Endodermal cell (in vitro differentiated cells): ENCODE results near the gene IPPK. TPM values are rescaled to one million over a fixed set of nuclear protein-coding genes. Genes with fewer than 3 reads are reported as not detected.

Experiments used
- DNase-seq: peaks from one replicate; pipeline ENCODE4 v3.0.0-alpha.2; 2017
- H3K27ac ChIP-seq: 2 replicates; pipeline ENCODE4 v1.5.1; 2013; ENCODE audit warnings: mild to moderate bottlenecking, low read depth, low read length, moderate library complexity
- H3K27me3 ChIP-seq: 2 replicates; pipeline ENCODE4 v1.6.1; 2013; ENCODE audit warnings: mild to moderate bottlenecking, low read length, moderate library complexity; ENCODE audit not compliant: insufficient read depth, control insufficient read depth, poor library complexity, severe bottlenecking
- H3K36me3 ChIP-seq: 2 replicates; pipeline ENCODE4 v1.7.0; 2013; ENCODE audit warnings: mild to moderate bottlenecking, low read length, moderate library complexity; ENCODE audit not compliant: control insufficient read depth, insufficient read depth
- H3K4me1 ChIP-seq: one replicate; pipeline ENCODE4 v1.7.0; 2013; ENCODE audit warnings: low read length; ENCODE audit not compliant: control insufficient read depth, insufficient read depth
- H3K4me3 ChIP-seq: 2 replicates; pipeline ENCODE4 v1.5.1; 2013; ENCODE audit warnings: mild to moderate bottlenecking, low read length, moderate library complexity
- H3K9ac ChIP-seq: 2 replicates; pipeline ENCODE4 v1.6.1; 2013; ENCODE audit warnings: mild to moderate bottlenecking, low read length, moderate library complexity; ENCODE audit not compliant: poor library complexity, severe bottlenecking; ENCODE audit errors: extremely low read depth
- H3K9me3 ChIP-seq: 2 replicates; pipeline ENCODE4 v1.6.1; 2013; ENCODE audit warnings: mild to moderate bottlenecking, low read length, moderate library complexity; ENCODE audit not compliant: control insufficient read depth
- H3K27ac Mint-ChIP-seq: 2 replicates; pipeline ENCODE4 v1.8.0; 2020; ENCODE audit warnings: mixed read lengths
- H3K27me3 Mint-ChIP-seq: 2 replicates; pipeline ENCODE4 v1.8.0; 2021; ENCODE audit warnings: mild to moderate bottlenecking, mixed read lengths; ENCODE audit not compliant: insufficient read depth
- H3K36me3 Mint-ChIP-seq: 2 replicates; pipeline ENCODE4 v1.8.0; 2020; ENCODE audit warnings: low read depth, mixed read lengths
- H3K4me1 Mint-ChIP-seq: 2 replicates; pipeline ENCODE4 v1.8.0; 2020; ENCODE audit warnings: mixed read lengths
- H3K4me3 Mint-ChIP-seq: 2 replicates; pipeline ENCODE4 v1.8.0; 2020; ENCODE audit warnings: mild to moderate bottlenecking, moderate library complexity, mixed read lengths
- H3K9me3 Mint-ChIP-seq: 2 replicates; pipeline ENCODE4 v1.8.0; 2020; ENCODE audit warnings: mild to moderate bottlenecking, mixed read lengths
- WGBS, 2 experiments: methylation state at CpG; one replicate each; pipeline versions ENCODE4 v1.1.5 to v1.1.7; 2013; ENCODE audit warnings: missing lambda C conversion rate in 2 of 2, mixed read lengths in 1 of 2; ENCODE audit not compliant: insufficient coverage in 1 of 2, insufficient read length in 1 of 2; 5-methylcytosine and 5-hydroxymethylcytosine counted together
- total RNA-seq, 2 donors: library from RNA; stranded (reverse); fragmentation: NEBNext Ultra II Directional in 1 of 2; extraction: Animal tissue kit (Norgen Biotek cat#: 25700) in 1 of 2; gene quantifications; 2 replicates in 1 of 2; 3 replicates in 1 of 2; pipeline ENCODE4 v1.2.1, GENCODE V29; 2021
- TF ChIP-seq, protein P1 (sequence below): fragments of 200-600 bp; sonication (generic); conservative IDR thresholded peaks from 2 replicates; pipeline ENCODE4 v1.5.0; 2021; ENCODE audit warnings: antibody characterized with exemption, mild to moderate bottlenecking

Gene IPPK
- total RNA-seq, 2 donors from 2014 or later = 9.3 TPM

DNA sequence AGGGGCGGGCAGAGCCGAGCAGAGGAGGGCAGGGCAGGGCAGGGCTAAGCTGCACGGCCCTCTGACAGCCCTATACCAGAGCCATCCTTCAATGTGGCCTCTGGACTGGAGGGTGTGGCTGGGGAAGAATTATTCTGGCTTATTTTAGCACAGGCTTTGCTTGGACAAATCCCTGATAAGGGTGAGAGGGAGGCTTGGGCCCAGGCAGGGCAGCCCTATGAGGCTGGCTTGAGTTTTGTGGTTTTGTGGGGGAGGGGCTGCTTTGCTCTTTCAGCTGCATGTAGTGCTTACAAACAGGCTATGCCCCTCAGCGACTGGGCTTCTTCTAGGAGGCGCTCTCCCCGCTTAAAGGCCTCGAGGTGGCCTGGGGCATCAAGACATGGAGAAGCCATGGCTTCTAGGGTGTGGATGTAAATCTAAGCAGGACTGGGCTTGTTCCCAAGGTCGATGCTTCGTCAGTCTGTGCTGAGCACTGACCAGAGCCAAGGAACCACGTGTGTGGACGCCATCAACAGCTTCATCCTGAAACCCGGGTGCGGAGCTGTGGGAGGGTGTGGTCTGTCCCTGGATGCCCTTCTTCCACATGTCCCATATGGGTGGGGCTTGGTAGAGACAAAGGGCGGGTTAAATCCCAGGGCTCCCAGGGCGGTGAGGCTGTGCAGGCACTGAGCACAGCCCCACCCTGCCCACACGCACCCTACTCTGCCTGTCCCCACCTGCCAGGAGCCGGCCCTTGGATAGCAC lies 45.7 kb upstream of the IPPK start:
- 94 to 97% methylated on average over 13 to 17 of the region's 17 CpGs for WGBS, 2 experiments
- no peak for DNase-seq
- Mint-ChIP-seq H3K4me1 (no peaks in the 10 kb centered on the region), H3K9me3 (no peaks in the 10 kb centered on the region), H3K27ac (no peak overlapping the region), H3K27me3 (no peaks in the 10 kb centered on the region), H3K36me3 (peaks cover 59% of the 10 kb centered on the region), H3K4me3 (no peak overlapping the region)
- no peaks in the 10 kb centered on the region for H3K9me3 ChIP-seq
- H3K4me3 ChIP-seq = no peak overlapping the region
- H3K36me3 ChIP-seq = peaks cover 62% of the 10 kb centered on the region
- no peak overlapping the region for H3K9ac ChIP-seq
- H3K27ac ChIP-seq = no peak overlapping the region
- no peaks in the 10 kb centered on the region for H3K27me3 ChIP-seq
- TF ChIP-seq, protein P1, sequence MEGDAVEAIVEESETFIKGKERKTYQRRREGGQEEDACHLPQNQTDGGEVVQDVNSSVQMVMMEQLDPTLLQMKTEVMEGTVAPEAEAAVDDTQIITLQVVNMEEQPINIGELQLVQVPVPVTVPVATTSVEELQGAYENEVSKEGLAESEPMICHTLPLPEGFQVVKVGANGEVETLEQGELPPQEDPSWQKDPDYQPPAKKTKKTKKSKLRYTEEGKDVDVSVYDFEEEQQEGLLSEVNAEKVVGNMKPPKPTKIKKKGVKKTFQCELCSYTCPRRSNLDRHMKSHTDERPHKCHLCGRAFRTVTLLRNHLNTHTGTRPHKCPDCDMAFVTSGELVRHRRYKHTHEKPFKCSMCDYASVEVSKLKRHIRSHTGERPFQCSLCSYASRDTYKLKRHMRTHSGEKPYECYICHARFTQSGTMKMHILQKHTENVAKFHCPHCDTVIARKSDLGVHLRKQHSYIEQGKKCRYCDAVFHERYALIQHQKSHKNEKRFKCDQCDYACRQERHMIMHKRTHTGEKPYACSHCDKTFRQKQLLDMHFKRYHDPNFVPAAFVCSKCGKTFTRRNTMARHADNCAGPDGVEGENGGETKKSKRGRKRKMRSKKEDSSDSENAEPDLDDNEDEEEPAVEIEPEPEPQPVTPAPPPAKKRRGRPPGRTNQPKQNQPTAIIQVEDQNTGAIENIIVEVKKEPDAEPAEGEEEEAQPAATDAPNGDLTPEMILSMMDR = no peak
- H3K4me1 ChIP-seq = no peaks in the 10 kb centered on the region

DNA sequence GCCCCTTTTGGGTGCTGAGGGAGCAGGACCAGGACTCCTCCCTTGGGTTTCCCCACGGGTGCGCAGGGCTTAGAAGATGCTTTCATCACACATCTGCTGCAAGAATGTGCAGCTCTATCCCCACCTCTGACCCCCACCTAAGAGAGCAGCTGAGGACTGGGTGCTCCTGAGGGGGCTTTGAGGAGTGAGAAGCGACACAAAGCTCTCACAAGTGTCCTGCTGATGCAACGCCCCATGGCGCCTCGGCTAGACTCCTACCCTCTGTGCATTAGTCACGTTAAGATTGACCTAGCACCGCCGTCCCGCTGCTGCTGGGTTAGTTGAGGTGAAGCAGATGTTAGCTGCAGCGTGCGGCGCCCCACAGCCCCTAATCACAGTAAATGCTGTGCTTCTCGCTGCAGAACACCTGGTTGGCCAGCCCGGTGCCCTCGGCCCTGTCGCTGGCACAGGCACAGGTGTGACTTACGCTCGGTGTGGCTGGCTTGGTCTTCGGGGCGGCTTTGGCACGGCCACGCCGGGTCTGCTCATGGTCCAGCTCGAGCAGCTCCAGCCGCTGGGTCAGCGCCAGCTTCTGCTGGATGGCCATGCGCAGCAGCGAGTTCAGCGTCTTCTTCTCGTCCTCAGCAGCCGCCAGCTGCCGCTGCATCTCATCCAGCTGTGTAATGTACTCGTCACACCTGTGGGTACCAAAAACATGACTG lies 45.0 kb upstream of the IPPK start:
- Mint-ChIP-seq H3K9me3 (no peaks in the 10 kb centered on the region), H3K27ac (no peak overlapping the region), H3K4me1 (no peaks in the 10 kb centered on the region), H3K4me3 (no peak overlapping the region), H3K27me3 (no peaks in the 10 kb centered on the region), H3K36me3 (peaks cover 58% of the 10 kb centered on the region)
- Histone ChIP-seq H3K9ac (no peak overlapping the region), H3K27me3 (no peaks in the 10 kb centered on the region), H3K36me3 (peaks cover 63% of the 10 kb centered on the region), H3K4me3 (no peak overlapping the region), H3K9me3 (no peaks in the 10 kb centered on the region), H3K27ac (no peak overlapping the region), H3K4me1 (no peaks in the 10 kb centered on the region)
- 95 to 98% methylated on average over 26 to 34 of the region's 34 CpGs for WGBS, 2 experiments
- peak; percentile 39 for DNase-seq
- TF ChIP-seq, protein P1 = no peak

DNA sequence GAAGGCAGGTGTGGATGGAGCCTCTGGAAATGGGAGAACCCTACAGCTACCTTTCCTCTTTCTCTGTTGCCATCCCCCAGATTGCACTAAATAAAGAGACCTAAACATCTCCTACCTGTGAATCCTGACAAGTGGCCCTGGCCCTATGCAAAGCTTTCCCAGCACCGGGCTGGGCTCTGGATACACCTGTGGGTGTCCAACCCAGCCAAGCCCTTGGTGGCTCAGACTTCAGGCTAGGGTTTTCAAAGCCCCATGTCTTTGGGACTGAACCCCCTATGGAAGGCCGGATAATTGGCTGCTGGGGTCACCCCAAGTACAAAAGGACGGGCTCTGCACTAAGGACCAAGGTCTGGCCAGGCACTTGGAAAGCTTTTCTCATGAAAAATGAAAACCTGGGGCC lies 44.1 kb upstream of the IPPK start:
- no peaks in the 10 kb centered on the region for H3K9me3 Mint-ChIP-seq
- 96 to 100% methylated on average over 3 of the region's 3 CpGs for WGBS, 2 experiments
- Histone ChIP-seq H3K36me3 (peaks cover 68% of the 10 kb centered on the region), H3K9ac (no peak overlapping the region), H3K4me1 (no peaks in the 10 kb centered on the region), H3K9me3 (no peaks in the 10 kb centered on the region), H3K4me3 (no peak overlapping the region), H3K27me3 (no peaks in the 10 kb centered on the region), H3K27ac (no peak overlapping the region)
- no peaks in the 10 kb centered on the region for H3K27me3 Mint-ChIP-seq
- no peak for DNase-seq
- H3K36me3 Mint-ChIP-seq = peaks cover 52% of the 10 kb centered on the region
- TF ChIP-seq, protein P1 = no peak
- no peak overlapping the region for H3K27ac Mint-ChIP-seq
- no peaks in the 10 kb centered on the region for H3K4me1 Mint-ChIP-seq
- no peak overlapping the region for H3K4me3 Mint-ChIP-seq
